Hippocampal formation (tissue), 2 donors: ENCODE results near the gene PPP3CB.

ENCODE experiments used
- DNase-seq, 2 donors: peaks; one replicate each; lab custom pipeline; 2025; lab: John Stamatoyannopoulos, UW

PPP3CB gene

GRCh38 chr10:73480158-73480557 lies 15.7 kb downstream of the PPP3CB start:
- DNase-seq = no peak

DNA sequence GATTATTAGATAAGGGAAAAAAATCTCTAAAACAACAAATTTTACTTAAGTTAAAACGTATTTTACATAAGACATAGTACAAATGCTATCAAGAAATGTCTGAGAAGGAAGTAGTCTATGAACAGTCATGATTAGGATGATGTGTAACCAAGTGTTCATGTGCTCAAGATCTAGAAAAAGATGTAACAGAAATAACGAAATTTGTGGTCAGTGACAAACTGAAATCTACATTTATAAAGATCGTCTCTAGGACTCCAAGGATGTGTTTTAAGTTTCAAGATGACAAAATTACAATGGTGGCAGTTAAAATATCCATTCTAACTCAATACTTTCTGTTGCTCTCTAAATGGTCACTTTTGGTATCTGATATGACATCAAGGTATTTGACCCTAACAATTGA lies 17.2 kb downstream of the PPP3CB start:
- no peak for DNase-seq

DNA sequence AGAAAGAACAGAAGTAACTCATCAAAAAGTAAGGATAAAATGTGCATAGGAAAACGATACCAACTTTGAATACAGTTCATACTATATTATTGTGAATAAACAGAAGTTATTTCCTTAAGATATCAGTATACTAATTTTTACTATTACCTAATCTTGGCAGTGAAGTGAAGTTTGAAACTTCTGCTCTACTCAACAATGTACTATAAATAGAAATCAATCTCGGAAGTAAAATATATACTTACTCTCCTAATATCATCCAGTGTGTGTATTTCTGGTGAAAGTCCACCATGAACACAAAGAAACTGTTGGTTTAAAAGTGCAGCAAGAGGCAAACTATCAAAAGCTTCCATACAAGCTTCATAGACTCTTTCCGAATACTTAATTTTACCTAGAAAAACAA lies 24.6 kb downstream of the PPP3CB start:
- DNase-seq = no peak

GRCh38 chr10:73469579-73469978 lies 26.2 kb downstream of the PPP3CB start:
- no peak for DNase-seq

DNA sequence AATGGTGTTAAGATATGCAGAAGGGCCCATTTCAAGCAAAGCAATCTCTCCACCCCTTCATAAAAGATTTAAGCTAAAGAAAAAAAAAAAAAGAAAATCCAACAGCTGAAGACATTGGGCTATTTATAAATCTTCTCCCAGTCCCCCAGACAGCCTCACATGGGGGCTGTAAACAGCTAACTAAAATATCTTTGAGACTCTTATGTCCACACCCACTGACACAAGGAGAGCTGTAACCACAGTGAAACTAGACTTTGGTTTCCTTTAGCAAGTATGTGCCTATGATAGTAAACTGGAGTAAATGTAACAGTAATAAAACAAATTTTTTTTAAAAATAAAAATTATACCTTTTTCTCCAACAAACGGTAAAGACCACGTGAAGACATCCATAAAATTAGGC lies 28.6 kb downstream of the PPP3CB start:
- no peak for DNase-seq

- no peak for DNase-seq
Observed at GRCh38 chr10:73465978-73466726, 29.7 kb downstream of the PPP3CB start.

DNA sequence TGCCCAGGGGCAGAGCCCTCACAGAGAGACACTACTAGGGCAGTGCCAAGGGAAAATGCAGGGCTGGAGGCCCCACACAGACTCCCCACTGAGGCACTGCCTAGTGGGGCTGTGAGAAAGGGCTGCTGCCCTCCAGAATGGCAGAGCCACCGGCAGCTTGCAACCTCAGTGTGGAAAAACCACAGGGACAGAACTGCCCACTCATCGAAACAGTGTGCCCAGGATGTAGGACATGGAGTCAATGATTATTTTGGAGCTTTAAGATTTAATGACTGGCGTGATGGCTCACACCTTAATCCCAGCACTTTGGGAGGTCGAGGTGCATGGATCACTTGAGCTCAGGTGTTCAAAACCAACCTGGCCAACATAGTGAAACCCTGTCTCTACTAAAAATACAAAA lies 34.9 kb downstream of the PPP3CB start:
- no peak for DNase-seq

GRCh38 chr10:73459683-73460314 lies 36.0 kb downstream of the PPP3CB start:
- DNase-seq = no peak

GRCh38 chr10:73456187-73456890 lies 39.5 kb downstream of the PPP3CB start:
- no peak for DNase-seq

GRCh38 chr10:73449113-73449512 lies 46.7 kb downstream of the PPP3CB start:
- no peak for DNase-seq

DNA sequence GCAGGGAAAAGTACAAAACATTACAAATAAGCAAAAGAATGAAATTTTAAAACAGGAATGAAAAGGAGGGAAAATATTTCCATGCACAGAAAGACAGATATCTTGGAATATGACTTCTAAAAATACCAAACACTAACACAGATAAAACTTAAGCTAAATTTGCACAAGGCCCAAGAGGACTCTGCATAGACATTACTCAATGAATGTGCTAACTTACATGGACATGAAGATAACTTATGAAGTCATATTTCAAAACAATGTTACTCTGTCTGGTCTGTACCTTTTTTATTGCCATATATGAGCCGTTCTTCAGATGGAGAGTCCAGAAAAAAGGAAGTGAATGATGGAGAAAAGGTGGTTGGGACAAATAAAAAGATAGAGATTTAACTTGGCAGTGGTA lies 47.4 kb downstream of the PPP3CB start:
- no peak for DNase-seq

- no peak for DNase-seq
Observed at GRCh38 chr10:73446926-73447325, 48.9 kb downstream of the PPP3CB start.

DNA sequence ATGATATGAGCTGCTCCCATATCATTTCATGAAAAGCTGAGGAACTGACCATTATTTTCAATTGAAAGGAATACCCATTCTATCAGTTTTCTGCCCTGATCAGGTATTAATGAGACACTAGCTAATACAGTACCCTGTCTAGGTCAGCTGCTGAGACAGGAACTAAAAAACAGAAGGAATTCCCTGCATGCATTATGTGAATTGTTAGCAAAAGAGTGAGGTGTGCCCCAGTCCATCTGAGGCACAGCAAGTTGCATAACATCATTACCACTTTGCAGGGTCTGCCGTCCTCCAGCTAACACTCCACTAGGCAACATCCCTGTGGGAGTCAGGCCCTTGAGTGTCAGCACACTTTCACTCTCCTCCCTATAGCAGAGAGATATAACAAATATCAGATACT lies 51.4 kb downstream of the PPP3CB start:
- no peak for DNase-seq

DNA sequence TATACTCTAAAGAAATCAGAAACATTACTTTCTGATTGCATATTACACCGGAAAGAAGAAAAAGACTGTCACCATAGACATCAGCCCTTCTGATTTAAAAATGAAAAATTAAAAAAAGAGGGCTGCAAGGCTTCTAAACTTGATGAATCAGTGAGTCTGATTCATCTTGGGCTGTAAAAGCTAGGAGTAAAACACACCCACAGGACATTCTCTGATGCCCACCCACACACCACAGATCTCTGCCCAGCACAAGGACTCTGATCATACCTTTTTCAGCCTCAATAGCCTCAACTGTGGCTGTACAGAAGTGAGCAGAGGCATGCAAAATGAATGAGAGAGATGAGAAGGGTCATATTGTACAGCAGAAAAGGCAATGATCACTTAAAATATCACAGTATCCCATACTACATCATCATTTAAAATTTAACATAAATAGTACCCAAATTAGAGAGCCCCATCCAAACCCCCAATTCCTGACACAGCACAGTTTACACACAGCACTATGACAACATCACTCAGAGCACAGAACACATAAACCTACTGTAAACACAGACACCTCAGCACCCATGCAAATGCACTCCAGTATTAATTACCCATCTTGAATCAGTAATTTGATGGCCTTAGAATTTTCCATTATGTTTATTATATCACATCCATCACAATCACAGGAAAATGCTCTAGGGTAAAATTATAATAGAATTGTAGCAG lies 56.1 kb downstream of the PPP3CB start:
- no peak for DNase-seq

- DNase-seq = no peak
Observed at GRCh38 chr10:73439055-73439454, 56.8 kb downstream of the PPP3CB start.

DNA sequence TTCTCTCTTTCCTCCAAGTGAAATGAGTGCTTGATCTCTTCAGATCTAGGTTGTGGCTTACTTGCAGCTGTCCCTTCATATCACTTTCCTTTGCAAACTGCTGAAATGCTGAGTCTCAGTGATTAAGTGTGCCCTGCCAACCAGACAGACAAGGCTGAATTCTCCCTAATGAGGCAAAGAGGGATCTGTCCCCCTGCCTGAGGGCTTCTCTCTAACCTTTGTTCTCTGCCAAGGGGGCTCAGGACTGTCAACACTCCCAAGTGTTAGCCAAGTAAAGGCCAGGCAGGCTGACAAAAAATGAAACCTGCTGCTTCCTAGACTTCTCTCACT lies 62.3 kb downstream of the PPP3CB start, which contains the start of gene MSS51:
TSS of gene MSS51 (minus strand) at position 24 of the 330 bp plus-strand sequence. CDS start 5,277 bp downstream, outside the sequence.
- DNase-seq = no peak

- DNase-seq = no peak
Observed at GRCh38 chr10:73432646-73433537, 62.9 kb downstream of the PPP3CB start.

GRCh38 chr10:73426318-73426717 lies 69.5 kb downstream of the PPP3CB start:
- DNase-seq = no peak

GRCh38 chr10:73424478-73424877 lies 71.3 kb downstream of the PPP3CB start:
- no peak for DNase-seq

- DNase-seq = no peak
Observed at GRCh38 chr10:73423309-73423708, 72.5 kb downstream of the PPP3CB start.

DNA sequence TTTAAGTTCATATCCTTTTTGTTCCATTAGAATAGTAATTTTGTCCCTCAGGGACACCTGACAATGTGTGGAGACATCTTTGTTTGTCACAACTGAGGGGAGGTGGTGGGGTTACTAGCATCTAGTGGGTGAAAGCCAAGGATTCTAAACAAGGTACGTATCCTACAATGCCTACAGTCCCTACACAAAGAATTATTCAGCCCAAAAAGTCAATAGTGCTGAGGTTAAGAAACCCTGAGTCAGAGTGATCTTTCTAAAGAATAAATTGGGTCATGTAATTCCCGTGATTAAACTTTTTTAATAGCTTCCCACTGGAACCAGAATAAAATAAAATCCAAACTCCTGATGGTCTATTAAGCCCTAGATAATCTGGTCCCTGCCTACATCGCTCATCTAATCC lies 79.3 kb downstream of the PPP3CB start:
- no peak for DNase-seq
